K562 (cell line): ENCODE measurements around the gene ZFAND6. TPM values are rescaled to one million over a fixed set of nuclear protein-coding genes. Genes with fewer than 3 reads are reported as not detected.

ENCODE experiments used
- CCAR2 ChIP-seq: fragments of 200-400 bp; formaldehyde crosslinking; IDR thresholded peaks from 2 replicates; pipeline ENCODE4 v1.6.1; 2017; ENCODE audit warnings: mild to moderate bottlenecking, low read depth, low read length
- ETV5 ChIP-seq: sonication (generic); formaldehyde crosslinking; IDR thresholded peaks from 2 replicates; pipeline ENCODE4 v1.4.0; 2020; ENCODE audit warnings: low read depth, mild to moderate bottlenecking, missing genetic modification reagents
- FOSL1 ChIP-seq: fragments of 200-800 bp; sonication (Bioruptor generic); conservative IDR thresholded peaks from 2 replicates; pipeline ENCODE4 v1.6.1; 2016; ENCODE audit warnings: missing genetic modification characterization, missing compliant biosample characterization
- GTF2E2 ChIP-seq: fragments of 200-800 bp; sonication (Bioruptor generic); IDR thresholded peaks from 2 replicates; pipeline ENCODE4 v1.6.1; 2016; ENCODE audit warnings: missing genetic modification characterization, missing compliant biosample characterization
- NFE2 ChIP-seq: IDR thresholded peaks from 2 replicates; pipeline ENCODE4 v1.6.1; 2014; ENCODE audit warnings: antibody characterized with exemption, low read depth
- PCBP1 ChIP-seq: fragments of 200-400 bp; formaldehyde crosslinking; IDR thresholded peaks from 2 replicates; pipeline ENCODE4 v1.6.1; 2018; ENCODE audit warnings: mild to moderate bottlenecking, low read depth, low read length; ENCODE audit not compliant: poor library complexity, severe bottlenecking
- RAD21 ChIP-seq, 2 experiments: fragments of 250-450 bp in 1 of 2; fragments of 450-650 bp in 1 of 2; sonication (Bioruptor Pico) in 1 of 2; formaldehyde crosslinking in 1 of 2; IDR thresholded peaks in 1 of 2; conservative IDR thresholded peaks in 1 of 2; 2 replicates each; pipeline versions ENCODE4 v1.4.0 to v1.8.0; 2020 to 2022; ENCODE audit warnings: mild to moderate bottlenecking in 2 of 2, moderate library complexity in 1 of 2
- RUNX1 ChIP-seq: sonication (generic); IDR thresholded peaks from 2 replicates; pipeline ENCODE4 v1.6.1; 2016; ENCODE audit warnings: antibody characterized with exemption, low read depth
- SMC3 ChIP-seq: conservative IDR thresholded peaks from 2 replicates; pipeline ENCODE4 v1.6.1; 2011; ENCODE audit warnings: low read depth, low read length, improper control_type of control experiment; ENCODE audit not compliant: insufficient read depth
- ZKSCAN3 ChIP-seq: fragments of 250-450 bp; sonication (Bioruptor Pico); IDR thresholded peaks from 2 replicates; pipeline ENCODE4 v1.4.0; 2020
- ZNF717 ChIP-seq: fragments of 250-450 bp; sonication (Bioruptor Pico); IDR thresholded peaks from 2 replicates; pipeline ENCODE4 v1.5.0; 2021
- ZNF79 ChIP-seq: fragments of 250-450 bp; sonication (Bioruptor Pico); IDR thresholded peaks from 2 replicates; pipeline ENCODE4 v1.4.0; 2020; ENCODE audit warnings: low read depth, mild to moderate bottlenecking, moderate library complexity
- ZSCAN32 ChIP-seq: fragments of 450-650 bp; formaldehyde crosslinking; IDR thresholded peaks from 2 replicates; pipeline ENCODE4 v1.4.0; 2020; ENCODE audit warnings: mild to moderate bottlenecking, moderate library complexity
- polyA plus RNA-seq, 8 experiments: library from polyadenylated mRNA; depleted of rRNA in 4 of 8; stranded (reverse) in 5 of 8; unstranded in 3 of 8; fragments of >200 nt; fragmentation: Nextera tagmentation in 2 of 8; fragmentation: Illumina TruSeq in 1 of 8; extraction: Ambion mirVana in 2 of 8; extraction: Trizol in 1 of 8; gene quantifications; 2 replicates each; pipeline versions ENCODE4 v1.2.1 to v1.2.3, GENCODE V29; 2011 to 2014; ENCODE audit warnings: inconsistent platforms in 1 of 8, missing spikeins in 1 of 8
- total RNA-seq, 7 experiments: library from RNA; depleted of rRNA in 6 of 7; stranded (reverse); fragments of >200 nt in 6 of 7; fragmentation: Illumina TruSeq in 2 of 7; extraction: Trizol in 2 of 7; gene quantifications; 2 replicates each; pipeline versions ENCODE4 v1.2.1 to v1.2.3, GENCODE V29; 2011 to 2021; ENCODE audit warnings: low replicate concordance in 1 of 7
- TF ChIP-seq, protein P1 (sequence below), 2 experiments: fragments of 450-650 bp; IDR thresholded peaks; 2 replicates each; pipeline ENCODE4 v1.6.1; 2018; ENCODE audit warnings: mild to moderate bottlenecking in 2 of 2, low read depth in 1 of 2; ENCODE audit not compliant: partially characterized antibody in 2 of 2
- TF ChIP-seq, protein P2 (sequence below): fragments of 200-800 bp; sonication (Bioruptor generic); IDR thresholded peaks from 2 replicates; pipeline ENCODE4 v1.6.1; 2017; ENCODE audit warnings: missing genetic modification characterization, missing compliant biosample characterization
- TF ChIP-seq, protein P3 (sequence below), 2 experiments: fragments of 450-650 bp; conservative IDR thresholded peaks; 2 replicates each; pipeline ENCODE4 v1.6.1; 2017; ENCODE audit warnings: mild to moderate bottlenecking in 2 of 2, moderate library complexity in 2 of 2

The ZFAND6 gene
- total and polyA plus RNA-seq, 9 of the 15 experiments (the other 6 are each of a cell fraction or from before 2014, with no cell fraction given) = 53.9 to 206 (median 88.9) TPM

DNA sequence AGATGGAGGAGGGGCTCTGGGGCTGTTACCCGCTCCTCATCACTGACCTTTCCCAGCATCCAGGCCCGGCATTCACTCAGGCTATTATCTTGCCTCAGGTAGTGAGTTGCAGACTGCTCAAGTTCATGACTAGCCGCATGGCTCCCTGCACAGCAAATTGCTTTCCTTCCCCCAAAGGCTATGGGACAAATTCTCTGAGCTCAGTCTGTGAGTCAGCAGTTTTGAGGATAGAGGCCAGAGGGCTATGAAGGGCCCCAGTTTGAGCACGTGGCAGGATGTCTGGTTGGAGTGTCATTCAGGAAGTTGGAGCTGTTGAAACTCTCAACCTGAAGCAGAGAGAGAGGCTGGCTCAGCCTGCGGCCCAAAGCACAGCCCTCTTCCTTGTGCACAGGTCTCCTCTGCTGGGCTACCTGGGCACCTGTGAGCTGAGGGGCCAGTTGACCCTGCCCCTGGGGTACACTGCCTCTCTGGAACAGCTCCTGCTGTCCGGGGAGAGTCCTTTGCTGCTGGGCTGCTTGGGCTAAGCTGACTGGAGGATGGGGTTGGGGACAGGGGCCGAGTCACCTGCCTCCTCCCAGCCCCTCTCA is 101.2 kb downstream of the ZFAND6 start (continued):
- TF ChIP-seq PCBP1 (no peak), ETV5 (CRISPR knock-in tag) (peak; percentile 90), CCAR2 (no peak), SMC3 (no peak), ZNF79 (CRISPR knock-in tag) (peak; percentile 62), NFE2 (peak; percentile 98), RAD21 (CRISPR knock-in tag; conservative IDR thresholded peaks at IDR 0.05 in 1 of 2, IDR thresholded peaks at IDR 0.05 in 1 of 2) (peak; percentile 18 to 26; a peak in 3 of 4 replicates), ZKSCAN3 (CRISPR knock-in tag) (no peak), RUNX1 (no peak), ZNF717 (CRISPR knock-in tag) (no peak), GTF2E2 (tag) (no peak), ZSCAN32 (CRISPR knock-in tag) (no peak), FOSL1 (tag) (peak; percentile 69)
- TF ChIP-seq, protein P1, sequence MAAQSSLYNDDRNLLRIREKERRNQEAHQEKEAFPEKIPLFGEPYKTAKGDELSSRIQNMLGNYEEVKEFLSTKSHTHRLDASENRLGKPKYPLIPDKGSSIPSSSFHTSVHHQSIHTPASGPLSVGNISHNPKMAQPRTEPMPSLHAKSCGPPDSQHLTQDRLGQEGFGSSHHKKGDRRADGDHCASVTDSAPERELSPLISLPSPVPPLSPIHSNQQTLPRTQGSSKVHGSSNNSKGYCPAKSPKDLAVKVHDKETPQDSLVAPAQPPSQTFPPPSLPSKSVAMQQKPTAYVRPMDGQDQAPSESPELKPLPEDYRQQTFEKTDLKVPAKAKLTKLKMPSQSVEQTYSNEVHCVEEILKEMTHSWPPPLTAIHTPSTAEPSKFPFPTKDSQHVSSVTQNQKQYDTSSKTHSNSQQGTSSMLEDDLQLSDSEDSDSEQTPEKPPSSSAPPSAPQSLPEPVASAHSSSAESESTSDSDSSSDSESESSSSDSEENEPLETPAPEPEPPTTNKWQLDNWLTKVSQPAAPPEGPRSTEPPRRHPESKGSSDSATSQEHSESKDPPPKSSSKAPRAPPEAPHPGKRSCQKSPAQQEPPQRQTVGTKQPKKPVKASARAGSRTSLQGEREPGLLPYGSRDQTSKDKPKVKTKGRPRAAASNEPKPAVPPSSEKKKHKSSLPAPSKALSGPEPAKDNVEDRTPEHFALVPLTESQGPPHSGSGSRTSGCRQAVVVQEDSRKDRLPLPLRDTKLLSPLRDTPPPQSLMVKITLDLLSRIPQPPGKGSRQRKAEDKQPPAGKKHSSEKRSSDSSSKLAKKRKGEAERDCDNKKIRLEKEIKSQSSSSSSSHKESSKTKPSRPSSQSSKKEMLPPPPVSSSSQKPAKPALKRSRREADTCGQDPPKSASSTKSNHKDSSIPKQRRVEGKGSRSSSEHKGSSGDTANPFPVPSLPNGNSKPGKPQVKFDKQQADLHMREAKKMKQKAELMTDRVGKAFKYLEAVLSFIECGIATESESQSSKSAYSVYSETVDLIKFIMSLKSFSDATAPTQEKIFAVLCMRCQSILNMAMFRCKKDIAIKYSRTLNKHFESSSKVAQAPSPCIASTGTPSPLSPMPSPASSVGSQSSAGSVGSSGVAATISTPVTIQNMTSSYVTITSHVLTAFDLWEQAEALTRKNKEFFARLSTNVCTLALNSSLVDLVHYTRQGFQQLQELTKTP (IDR thresholded peaks at IDR 0.05; ENCODE audit: low read depth in 1 of 2, partially characterized antibody in 2 of 2) = peak in 1 of 2 experiments; percentile 37
- TF ChIP-seq, protein P2, sequence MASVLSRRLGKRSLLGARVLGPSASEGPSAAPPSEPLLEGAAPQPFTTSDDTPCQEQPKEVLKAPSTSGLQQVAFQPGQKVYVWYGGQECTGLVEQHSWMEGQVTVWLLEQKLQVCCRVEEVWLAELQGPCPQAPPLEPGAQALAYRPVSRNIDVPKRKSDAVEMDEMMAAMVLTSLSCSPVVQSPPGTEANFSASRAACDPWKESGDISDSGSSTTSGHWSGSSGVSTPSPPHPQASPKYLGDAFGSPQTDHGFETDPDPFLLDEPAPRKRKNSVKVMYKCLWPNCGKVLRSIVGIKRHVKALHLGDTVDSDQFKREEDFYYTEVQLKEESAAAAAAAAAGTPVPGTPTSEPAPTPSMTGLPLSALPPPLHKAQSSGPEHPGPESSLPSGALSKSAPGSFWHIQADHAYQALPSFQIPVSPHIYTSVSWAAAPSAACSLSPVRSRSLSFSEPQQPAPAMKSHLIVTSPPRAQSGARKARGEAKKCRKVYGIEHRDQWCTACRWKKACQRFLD = peak; percentile 95
- TF ChIP-seq, protein P3, sequence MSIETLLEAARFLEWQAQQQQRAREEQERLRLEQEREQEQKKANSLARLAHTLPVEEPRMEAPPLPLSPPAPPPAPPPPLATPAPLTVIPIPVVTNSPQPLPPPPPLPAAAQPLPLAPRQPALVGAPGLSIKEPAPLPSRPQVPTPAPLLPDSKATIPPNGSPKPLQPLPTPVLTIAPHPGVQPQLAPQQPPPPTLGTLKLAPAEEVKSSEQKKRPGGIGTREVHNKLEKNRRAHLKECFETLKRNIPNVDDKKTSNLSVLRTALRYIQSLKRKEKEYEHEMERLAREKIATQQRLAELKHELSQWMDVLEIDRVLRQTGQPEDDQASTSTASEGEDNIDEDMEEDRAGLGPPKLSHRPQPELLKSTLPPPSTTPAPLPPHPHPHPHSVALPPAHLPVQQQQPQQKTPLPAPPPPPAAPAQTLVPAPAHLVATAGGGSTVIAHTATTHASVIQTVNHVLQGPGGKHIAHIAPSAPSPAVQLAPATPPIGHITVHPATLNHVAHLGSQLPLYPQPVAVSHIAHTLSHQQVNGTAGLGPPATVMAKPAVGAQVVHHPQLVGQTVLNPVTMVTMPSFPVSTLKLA (conservative IDR thresholded peaks at IDR 0.05) = peak; percentile 89 to 96
